ENCODE data around the gene LRRFIP1.

DNA sequence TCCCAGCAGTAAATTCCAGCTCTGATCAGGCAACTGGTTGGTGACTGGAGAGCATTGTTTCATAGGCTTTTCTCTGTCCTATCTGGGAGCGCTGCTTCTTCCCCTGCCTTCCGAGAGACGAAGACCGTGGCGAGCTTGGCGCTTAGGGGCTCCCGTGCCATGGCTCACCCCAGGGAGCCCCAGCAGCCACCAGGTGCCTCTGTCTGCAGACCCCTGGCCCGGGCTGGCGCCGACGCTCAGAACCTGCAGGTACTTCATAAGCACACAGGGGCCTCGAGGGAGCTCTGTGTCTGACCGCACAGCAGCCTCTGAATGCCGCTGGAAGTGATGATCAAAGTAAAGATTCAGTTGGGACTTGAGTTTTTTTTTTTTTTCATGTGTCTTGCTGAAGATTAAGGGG lies 152.1 kb downstream of the LRRFIP1 start:
- TF ChIP-seq POLR2A (IDR thresholded peaks at IDR 0.05) (no peak), EP300 (IDR thresholded peaks at IDR 0.05) (no peak)
- TF ChIP-seq, protein P1, sequence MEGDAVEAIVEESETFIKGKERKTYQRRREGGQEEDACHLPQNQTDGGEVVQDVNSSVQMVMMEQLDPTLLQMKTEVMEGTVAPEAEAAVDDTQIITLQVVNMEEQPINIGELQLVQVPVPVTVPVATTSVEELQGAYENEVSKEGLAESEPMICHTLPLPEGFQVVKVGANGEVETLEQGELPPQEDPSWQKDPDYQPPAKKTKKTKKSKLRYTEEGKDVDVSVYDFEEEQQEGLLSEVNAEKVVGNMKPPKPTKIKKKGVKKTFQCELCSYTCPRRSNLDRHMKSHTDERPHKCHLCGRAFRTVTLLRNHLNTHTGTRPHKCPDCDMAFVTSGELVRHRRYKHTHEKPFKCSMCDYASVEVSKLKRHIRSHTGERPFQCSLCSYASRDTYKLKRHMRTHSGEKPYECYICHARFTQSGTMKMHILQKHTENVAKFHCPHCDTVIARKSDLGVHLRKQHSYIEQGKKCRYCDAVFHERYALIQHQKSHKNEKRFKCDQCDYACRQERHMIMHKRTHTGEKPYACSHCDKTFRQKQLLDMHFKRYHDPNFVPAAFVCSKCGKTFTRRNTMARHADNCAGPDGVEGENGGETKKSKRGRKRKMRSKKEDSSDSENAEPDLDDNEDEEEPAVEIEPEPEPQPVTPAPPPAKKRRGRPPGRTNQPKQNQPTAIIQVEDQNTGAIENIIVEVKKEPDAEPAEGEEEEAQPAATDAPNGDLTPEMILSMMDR (IDR thresholded peaks at IDR 0.05), result no peak
